Activated T-cell treated with anti-CD3 and anti-CD28 coated beads for 48 hours (primary cell): ENCODE results near the gene FAM13C.

ENCODE experiments used
- DNase-seq: peaks from one replicate; pipeline ENCODE4 v3.0.0-alpha.2; 2020; ENCODE audit warnings: low read depth

The FAM13C gene

GRCh38 chr10:59361663-59362143 is 646 bp downstream of the FAM13C start:
- DNase-seq: no peak

- DNase-seq: no peak
These were observed 1.5 kb downstream of the FAM13C start for GRCh38 chr10:59360605-59361405.

GRCh38 chr10:59358576-59358975 is 3.8 kb downstream of the FAM13C start:
- no peak for DNase-seq

- DNase-seq: no peak
These were observed 7.9 kb downstream of the FAM13C start for GRCh38 chr10:59354434-59354833.

GRCh38 chr10:59350558-59350957 is 11.8 kb downstream of the FAM13C start:
- DNase-seq: no peak

- DNase-seq: no peak
These were observed 16.0 kb downstream of the FAM13C start for GRCh38 chr10:59346321-59346720.

- DNase-seq: no peak
These were observed 19.6 kb downstream of the FAM13C start for GRCh38 chr10:59342723-59343122.

- no peak for DNase-seq
These were observed 20.3 kb downstream of the FAM13C start for GRCh38 chr10:59342000-59342399.

- no peak for DNase-seq
These were observed 22.1 kb downstream of the FAM13C start for GRCh38 chr10:59340285-59340684.

GRCh38 chr10:59339351-59339750 is 23.0 kb downstream of the FAM13C start:
- no peak for DNase-seq

- no peak for DNase-seq
These were observed 25.1 kb downstream of the FAM13C start for GRCh38 chr10:59337201-59337652.

- DNase-seq: no peak
These were observed 25.7 kb downstream of the FAM13C start for GRCh38 chr10:59336632-59337031.

- no peak for DNase-seq
These were observed 26.9 kb downstream of the FAM13C start for GRCh38 chr10:59335497-59335896.

GRCh38 chr10:59333701-59334100 is 28.6 kb downstream of the FAM13C start:
- DNase-seq: no peak

- no peak for DNase-seq
These were observed 29.8 kb downstream of the FAM13C start for GRCh38 chr10:59332581-59332980.

- DNase-seq: no peak
These were observed 30.7 kb downstream of the FAM13C start for GRCh38 chr10:59331661-59332060.

- no peak for DNase-seq
These were observed 37.2 kb downstream of the FAM13C start for GRCh38 chr10:59325116-59325515.

GRCh38 chr10:59324597-59324996 is 37.8 kb downstream of the FAM13C start:
- DNase-seq: no peak

GRCh38 chr10:59323831-59324401 is 38.4 kb downstream of the FAM13C start:
- DNase-seq: no peak

GRCh38 chr10:59323036-59323459 is 39.3 kb downstream of the FAM13C start:
- no peak for DNase-seq

GRCh38 chr10:59322131-59322530 is 40.2 kb downstream of the FAM13C start:
- DNase-seq: no peak

- DNase-seq: no peak
These were observed 42.0 kb downstream of the FAM13C start for GRCh38 chr10:59320355-59320754.

GRCh38 chr10:59319854-59320253 is 42.5 kb downstream of the FAM13C start:
- DNase-seq: no peak

- no peak for DNase-seq
These were observed 45.3 kb downstream of the FAM13C start for GRCh38 chr10:59317066-59317465.
